ENCODE data around the gene IQCE. TPM values are rescaled to one million over a fixed set of nuclear protein-coding genes. Genes with fewer than 3 reads are reported as not detected.
"Not testable (repeated sequence)": the region's sequence is repeated elsewhere in the genome, so short reads cannot be mapped to it uniquely, and the experiment has no call there.

Gene IQCE
- total RNA-seq, 1 experiment from 2014 or later, result 13.4 TPM

- POLR2A ChIA-PET; intact Hi-C loops (cut with micrococcal nuclease; ENCODE audit: unreplicated experiment); H3K4me1 Mint-ChIP-seq (ENCODE audit: low read depth, unreplicated experiment); H3K27me3 ChIP-seq (replicated peaks; ENCODE audit: control insufficient read depth, insufficient read depth, low read length); H3K27me3 Mint-ChIP-seq (ENCODE audit: insufficient read depth, unreplicated experiment); H3K4me3 ChIP-seq (ENCODE audit: low read depth, low read length); DNase-seq; H3K36me3 Mint-ChIP-seq (ENCODE audit: insufficient read depth, unreplicated experiment); H3K4me3 Mint-ChIP-seq (ENCODE audit: unreplicated experiment); CTCF ChIA-PET; H3K9me3 ChIP-seq; H3K27ac Mint-ChIP-seq (ENCODE audit: unreplicated experiment); H3K9me3 Mint-ChIP-seq (ENCODE audit: unreplicated experiment); H3K36me3 ChIP-seq (ENCODE audit: control insufficient read depth, insufficient read depth, low read length); BruUV-seq (replicated peaks): not testable (repeated sequence)
- peaks cover 19% of the 10 kb centered on the region for H3K4me1 ChIP-seq
Observed at GRCh38 chr7:2534214-2534613, 24.6 kb upstream of the IQCE start.

GRCh38 chr7:2535872-2536627 is 22.7 kb upstream of the IQCE start:
- CTCF ChIA-PET, result interaction anchor here (0.6 kb wide), 1 partner anchor 32 kb away, joined by 3 read pairs; no protein-coding TSS in a partner anchor

GRCh38 chr7:2537981-2538851 is 20.6 kb upstream of the IQCE start:
- BruUV-seq (replicated peaks), result TSS peak; percentile 51
- Histone ChIP-seq H3K4me1 (no peaks in the 10 kb centered on the region), H3K27me3 (replicated peaks; ENCODE audit: control insufficient read depth, insufficient read depth, low read length) (no peaks in the 10 kb centered on the region), H3K4me3 (ENCODE audit: low read depth, low read length) (no peak overlapping the region), H3K9me3 (no peaks in the 10 kb centered on the region), H3K36me3 (ENCODE audit: control insufficient read depth, insufficient read depth, low read length) (no peaks in the 10 kb centered on the region; the same call in none of the 2 replicates)
- ChIA-PET POLR2A (no interaction called here), CTCF (no interaction called here)
- no peak overlapping the region for H3K27ac Mint-ChIP-seq (ENCODE audit: unreplicated experiment)
- H3K4me1 Mint-ChIP-seq (ENCODE audit: low read depth, unreplicated experiment), result no peaks in the 10 kb centered on the region
- no peaks in the 10 kb centered on the region for H3K27me3 Mint-ChIP-seq (ENCODE audit: insufficient read depth, unreplicated experiment)
- peaks cover 8% of the 10 kb centered on the region for H3K36me3 Mint-ChIP-seq (ENCODE audit: insufficient read depth, unreplicated experiment)
- H3K4me3 Mint-ChIP-seq (ENCODE audit: unreplicated experiment), result no peak overlapping the region
- H3K9me3 Mint-ChIP-seq (ENCODE audit: unreplicated experiment), result no peaks in the 10 kb centered on the region
- TF ChIP-seq CTCF (IDR thresholded peaks at IDR 0.05; ENCODE audit: insufficient read depth in 1 of 2, low read depth in 1 of 2, low read length in 1 of 2, severe bottlenecking in 1 of 2, unreplicated experiment in 1 of 2), result peak in 1 of 2 experiments; percentile 12
- intact Hi-C loops (cut with micrococcal nuclease; ENCODE audit: unreplicated experiment), result no loop called here
- peak in 1 of 2 experiments; percentile 46 for DNase-seq

More at GRCh38 chr7:2535872-2536627, 22.7 kb upstream of the IQCE start:
- BruUV-seq (replicated peaks); H3K9me3 ChIP-seq; H3K36me3 Mint-ChIP-seq (ENCODE audit: insufficient read depth, unreplicated experiment); intact Hi-C loops (cut with micrococcal nuclease; ENCODE audit: unreplicated experiment); DNase-seq; H3K9me3 Mint-ChIP-seq (ENCODE audit: unreplicated experiment); POLR2A ChIA-PET; H3K36me3 ChIP-seq (ENCODE audit: control insufficient read depth, insufficient read depth, low read length); H3K27me3 Mint-ChIP-seq (ENCODE audit: insufficient read depth, unreplicated experiment); H3K4me1 ChIP-seq; H3K27me3 ChIP-seq (replicated peaks; ENCODE audit: control insufficient read depth, insufficient read depth, low read length); H3K4me3 ChIP-seq (ENCODE audit: low read depth, low read length); H3K4me3 Mint-ChIP-seq (ENCODE audit: unreplicated experiment); H3K4me1 Mint-ChIP-seq (ENCODE audit: low read depth, unreplicated experiment); H3K27ac Mint-ChIP-seq (ENCODE audit: unreplicated experiment): not testable (repeated sequence)

Measured in Caco-2 (cell line).